ENCODE results near the gene CAPN13.
"Not testable (repeated sequence)": the region's sequence is repeated elsewhere in the genome, so short reads cannot be mapped to it uniquely, and the experiment has no call there.

CAPN13 gene

DNA sequence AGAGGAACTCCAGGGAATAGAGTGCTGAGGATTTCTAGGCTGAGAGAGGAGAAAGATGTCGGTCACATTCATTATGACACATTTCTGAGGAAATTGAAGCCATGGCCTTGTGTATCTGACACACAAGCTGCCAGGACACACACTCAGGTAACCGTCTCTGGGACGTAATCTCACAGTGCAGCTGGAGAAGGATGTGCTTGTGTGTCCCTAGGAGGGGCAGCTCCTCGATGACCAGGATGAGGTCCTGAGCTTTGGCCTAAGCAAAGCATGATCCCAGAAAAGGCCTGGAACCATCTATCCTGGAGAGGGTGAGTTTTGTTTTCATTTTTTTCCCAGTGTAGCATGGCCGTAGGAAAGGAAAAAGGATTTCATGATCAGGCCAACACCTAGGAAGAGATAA is 102.2 kb downstream of the CAPN13 start:
- no peak for DNase-seq (ENCODE audit: low read depth)

DNA sequence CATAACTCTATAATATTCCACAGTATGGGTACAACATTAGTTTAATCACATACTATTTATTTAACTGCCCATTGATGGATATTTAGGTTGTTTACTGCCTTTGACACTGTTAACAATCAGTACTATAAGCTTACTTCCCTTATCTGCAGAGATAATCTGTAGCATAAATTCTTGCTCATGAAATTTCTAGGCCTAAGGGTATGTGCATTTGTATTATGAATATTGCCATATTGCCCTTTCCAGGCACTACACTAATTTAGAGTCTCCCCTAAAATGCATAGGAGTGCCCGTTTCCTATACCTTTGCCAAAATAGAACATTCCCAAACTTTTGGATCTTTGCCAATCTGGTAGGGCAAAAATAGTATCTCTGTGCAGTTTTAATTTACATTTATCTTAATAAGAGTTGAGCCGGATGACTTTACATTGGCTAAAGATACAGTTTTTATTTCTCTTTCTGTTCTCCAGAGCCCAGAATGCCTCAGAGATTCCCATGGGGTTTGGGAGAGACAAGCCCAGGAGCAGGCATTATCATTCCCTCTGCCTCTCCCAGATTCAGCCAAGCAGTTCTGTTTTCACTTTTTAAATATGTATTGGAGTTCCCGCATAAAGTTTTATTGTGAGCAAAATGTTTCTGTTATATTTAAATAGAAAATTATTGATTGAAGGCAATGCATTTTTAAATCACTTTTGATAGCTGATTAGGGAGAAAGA is 102.8 kb downstream of the CAPN13 start:
- no peak for DNase-seq (ENCODE audit: low read depth)

DNA sequence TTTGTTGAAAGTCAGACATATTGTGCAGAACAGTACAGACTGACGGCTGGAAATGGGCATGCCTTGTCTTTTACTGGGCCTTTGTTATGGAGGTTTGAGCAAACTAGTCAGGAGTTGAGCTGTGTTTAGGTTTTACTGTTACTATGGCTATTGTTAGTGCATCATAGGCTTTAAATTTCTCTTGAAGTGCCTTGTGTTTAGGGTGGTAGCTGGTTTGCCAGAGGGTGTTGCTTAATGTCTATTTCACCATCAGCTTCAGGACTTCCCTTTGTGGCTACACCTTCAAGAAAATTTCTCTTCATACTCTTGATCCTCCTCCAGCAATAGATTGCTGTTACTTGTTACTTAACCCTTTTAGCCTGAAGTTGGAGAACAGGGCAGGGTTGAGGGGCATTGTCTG is 104.6 kb downstream of the CAPN13 start:
- DNase-seq (ENCODE audit: low read depth) = no peak

DNA sequence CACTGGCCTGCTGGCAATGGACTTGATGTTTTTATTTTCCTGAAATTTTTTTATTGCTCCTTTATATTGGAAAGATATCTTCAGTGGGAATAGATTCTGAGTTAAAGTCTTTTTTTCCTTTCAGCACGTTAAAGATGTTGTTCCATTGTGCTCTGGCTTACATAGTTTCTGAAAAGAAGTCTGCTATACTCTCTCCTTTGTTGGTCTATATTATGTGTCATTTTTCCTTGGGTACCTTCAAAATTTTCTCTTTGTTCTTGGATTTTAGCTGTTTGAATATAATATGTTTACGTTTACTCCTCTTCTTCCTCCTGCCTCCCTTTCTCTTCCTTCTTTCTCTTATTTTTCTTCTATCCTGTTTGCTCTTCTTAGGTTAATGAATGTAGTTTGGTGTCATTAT is 105.5 kb downstream of the CAPN13 start:
- no peak for DNase-seq (ENCODE audit: low read depth)

DNA sequence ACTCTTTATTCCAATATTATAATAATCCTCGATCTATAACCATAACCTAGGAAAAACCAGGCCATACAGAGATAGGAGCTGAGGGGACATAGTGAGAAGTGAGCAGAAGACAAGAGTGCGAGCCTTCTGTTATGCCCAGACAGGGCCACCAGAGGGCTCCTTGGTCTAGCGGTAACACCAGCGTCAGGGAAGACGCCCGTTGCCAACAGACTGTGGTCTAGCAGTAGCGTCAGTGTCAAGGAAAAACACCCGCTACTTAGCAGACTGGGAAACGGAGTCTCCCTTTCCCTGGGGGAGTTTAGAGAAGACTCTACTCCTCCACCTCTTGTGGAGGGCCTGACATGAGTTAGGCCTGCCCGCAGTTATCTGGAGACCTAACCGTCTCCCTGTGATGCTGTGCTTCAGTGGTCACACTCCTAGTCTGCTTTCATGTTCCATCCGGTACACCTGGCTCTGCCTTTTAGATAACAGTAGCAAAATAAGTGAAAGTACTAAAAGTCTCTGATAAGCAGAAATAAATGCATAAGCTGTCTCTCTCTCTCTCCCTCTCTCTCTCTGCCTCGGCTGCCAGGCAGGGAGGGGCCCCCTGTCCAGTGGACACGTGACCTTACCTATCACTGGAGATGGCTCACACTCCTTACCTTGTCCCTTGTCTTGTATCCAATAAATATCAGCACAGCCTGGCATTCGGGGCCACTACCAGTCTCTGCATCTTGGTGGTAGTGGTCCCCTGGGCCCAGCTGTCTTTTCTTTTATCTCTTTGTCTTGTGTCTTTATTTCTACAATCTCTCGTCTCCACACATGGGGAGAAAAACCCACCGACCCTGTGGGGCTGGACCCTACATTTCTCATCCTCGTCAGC is 109.8 kb downstream of the CAPN13 start:
- not testable (repeated sequence) for DNase-seq (ENCODE audit: low read depth)

DNA sequence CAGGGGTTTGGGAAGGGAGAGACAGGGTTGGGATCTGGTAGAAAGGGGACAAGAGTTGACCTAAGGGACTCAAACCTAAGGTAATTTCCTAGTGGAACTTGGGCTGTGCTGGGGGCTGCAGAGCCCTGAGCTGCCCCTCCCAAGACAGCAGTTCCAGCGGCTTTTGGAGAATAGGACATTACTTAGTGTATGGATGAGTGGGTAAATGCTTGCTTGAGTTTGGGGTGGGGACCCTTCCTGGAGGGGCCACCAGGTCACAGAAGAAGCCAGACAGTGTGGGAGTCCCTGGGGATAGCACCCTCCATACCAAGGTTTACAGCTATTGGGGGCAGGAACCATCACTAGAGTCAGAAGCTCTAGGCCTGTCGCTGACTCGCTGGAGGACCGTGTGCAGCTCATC is 111.5 kb downstream of the CAPN13 start:
- DNase-seq (ENCODE audit: low read depth) = no peak

DNA sequence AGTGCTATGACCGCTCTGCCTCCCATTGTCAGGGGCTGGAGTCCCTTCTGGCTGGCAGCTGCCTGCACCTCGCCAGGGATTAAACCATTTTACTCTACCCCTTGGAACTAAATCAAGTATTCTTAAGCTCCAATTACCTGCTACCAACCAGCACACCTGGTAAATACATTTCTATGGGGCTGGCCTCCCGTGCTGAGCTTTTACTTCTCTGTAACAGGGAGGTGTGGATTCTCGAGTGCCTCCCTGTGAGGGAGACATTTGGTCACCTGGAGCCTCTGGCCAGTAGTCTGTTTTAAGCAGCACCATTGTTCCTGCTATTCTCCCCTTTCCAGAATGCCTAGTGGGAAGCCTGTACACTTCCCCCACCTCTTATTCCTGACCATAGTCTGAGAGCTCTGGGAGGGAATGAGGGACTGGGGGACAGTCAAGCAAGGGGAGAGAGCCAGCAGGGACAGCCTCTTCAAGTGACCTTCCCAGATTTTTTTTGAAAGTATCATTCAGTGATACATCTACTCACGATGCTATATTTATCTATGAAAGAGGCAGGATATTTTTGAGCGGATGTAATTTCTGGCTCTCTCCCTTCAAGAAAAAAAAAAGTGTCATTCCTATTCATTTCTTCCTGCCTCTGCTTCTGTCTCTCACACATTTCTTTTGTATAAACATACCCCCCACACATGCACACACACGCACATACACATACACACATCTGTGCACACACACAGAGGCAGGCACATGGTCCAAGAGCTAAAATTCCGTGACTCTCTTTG is 112.8 kb downstream of the CAPN13 start:
- DNase-seq (ENCODE audit: low read depth) = no peak

DNA sequence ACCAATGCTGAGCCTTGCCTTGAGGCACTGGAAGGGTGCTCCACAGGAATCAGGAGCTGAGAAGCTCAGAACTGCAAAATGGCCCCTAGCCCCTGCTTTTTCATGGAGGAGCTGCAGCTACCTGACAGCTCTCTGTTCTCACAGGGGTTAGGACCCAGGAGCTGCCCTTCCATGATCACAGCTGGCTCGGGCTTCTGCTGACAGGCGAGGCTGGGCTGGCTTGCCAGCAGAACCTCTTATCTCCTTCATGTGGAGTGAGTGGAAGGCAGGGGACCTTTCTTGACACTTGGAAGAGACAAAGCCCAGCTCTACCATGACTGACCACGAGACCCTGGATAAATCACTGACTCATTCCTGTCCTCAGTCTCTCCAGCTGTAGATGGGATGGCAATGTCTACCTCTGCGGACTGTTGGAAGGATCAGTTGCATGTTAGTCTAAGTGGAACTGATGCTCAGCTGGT is 113.4 kb downstream of the CAPN13 start:
- DNase-seq (ENCODE audit: low read depth) = no peak

DNA sequence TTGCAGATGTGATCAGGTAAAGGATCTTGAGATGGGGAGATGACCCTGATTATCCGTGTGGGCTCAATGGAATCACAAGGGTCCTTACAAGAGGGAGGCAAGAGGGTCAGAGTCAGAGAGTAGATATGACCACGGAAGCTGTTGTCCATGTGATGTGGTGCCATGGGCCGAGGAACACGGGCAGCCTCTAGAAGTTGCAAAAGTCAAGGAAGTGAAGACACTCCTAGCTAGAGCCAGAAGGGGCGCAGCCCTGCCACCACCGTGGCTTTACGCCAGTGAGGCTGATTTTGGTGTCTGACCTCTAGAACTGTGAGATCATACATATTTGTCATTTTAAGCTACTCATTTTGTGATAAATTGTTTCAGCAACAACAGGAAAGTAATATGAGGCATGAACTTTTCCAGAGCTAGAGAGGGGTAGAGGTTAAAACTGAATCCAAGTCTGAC is 114.4 kb downstream of the CAPN13 start:
- no peak for DNase-seq (ENCODE audit: low read depth)

DNA sequence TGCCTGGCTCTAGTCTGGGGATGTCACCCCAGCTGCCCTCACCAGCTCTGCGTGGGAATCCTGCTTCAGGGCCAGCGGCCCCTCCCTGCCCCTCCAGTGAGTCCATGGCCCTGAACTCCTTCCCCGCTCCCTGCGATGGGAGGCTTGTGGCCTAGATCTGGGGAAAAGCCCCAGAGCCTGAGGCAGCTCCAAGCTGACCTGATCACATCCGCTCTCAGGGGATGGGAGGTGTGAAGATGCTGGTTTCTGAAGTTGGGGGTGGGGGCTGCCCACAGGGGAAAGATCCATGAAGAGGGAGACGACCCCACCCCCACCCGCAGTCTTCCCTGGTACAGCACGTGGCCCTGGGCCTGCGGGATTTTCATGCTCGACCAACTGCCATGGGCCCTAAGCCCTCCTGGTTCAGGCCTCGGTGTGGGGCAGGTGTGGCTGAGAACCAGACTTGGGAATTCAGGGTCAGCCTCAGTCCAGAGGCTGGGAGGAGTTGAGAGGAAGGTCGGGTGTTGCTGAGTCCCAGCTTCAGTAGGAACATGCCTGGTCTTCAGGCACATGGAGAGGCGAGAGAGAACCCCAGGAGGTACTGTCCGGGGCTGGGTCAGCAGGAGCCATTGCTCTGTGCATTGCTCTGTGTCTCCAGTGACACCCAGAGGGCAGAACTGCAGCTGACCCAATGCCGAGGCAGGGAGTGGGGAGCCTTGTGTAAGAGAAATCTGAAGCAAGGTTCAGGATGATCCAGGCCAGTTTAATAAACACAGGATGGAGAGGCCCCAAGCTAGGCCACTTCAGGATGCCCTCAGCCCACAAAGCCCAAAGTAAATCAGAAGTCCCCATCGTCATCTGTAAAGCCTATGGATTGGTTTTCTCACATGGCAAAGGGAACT is 115.1 kb downstream of the CAPN13 start:
- DNase-seq (ENCODE audit: low read depth) = no peak

DNA sequence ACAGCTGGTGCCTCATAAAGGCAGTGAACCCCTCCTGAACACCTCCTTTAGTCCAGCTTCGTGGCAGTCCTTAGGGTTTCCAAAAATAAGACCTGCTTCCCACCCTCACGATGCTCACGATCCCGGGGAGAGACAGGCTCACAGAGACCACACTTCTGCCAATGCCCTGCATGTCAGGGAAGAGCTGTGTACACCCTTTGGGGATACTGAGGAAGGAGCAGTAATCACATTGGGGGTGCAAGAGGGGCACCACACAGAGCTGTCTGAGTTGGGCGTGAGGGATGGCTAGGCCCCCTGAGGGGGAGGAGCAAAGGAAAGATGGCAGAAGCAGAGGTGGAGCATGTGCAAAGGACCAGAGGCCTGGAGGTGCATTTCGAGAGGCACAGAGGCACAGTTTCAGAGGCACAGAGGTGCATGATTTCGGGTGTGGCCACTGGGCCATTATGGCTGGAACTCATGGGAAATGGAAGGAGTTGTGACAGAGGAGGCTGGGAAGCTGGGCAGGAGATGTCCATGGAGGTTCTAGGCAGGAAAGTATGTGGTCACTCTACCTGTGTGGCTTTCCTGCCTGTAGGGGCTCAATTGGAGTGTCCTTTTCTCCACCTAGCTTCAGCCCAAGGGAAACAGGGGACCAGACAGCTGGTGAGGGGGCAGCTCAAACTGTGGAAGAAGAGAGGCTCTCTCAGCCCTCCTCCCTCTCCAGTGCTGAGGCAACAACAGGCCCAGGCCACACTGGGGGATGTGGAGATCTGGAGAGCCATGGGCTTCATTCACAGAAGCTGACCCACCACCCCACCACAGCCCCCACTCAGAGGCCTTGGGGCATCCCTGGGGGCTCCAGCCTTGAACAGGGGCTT is 115.9 kb downstream of the CAPN13 start:
- DNase-seq (ENCODE audit: low read depth) = no peak

DNA sequence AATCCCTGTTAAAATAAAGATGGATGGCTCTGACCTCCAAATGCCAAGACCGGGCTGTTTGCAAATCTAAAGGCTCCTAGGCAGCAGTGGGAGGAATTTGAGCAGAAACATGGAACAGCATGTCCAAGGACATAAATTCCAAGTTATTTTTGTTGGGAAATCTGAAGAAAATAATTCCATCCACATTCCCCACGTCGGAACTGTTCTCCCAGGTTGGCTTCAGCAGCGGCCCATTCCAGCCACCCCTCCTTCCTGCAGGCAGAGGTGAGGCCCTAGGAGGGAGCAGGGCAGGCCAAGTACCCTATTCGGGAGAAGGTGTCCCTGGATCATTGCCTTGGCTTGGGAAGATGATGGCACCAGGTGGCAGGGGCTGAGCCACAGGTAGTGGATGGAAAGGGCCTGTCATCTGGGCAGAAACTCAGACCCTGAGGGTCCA is 117.1 kb downstream of the CAPN13 start:
- no peak for DNase-seq (ENCODE audit: low read depth)

DNA sequence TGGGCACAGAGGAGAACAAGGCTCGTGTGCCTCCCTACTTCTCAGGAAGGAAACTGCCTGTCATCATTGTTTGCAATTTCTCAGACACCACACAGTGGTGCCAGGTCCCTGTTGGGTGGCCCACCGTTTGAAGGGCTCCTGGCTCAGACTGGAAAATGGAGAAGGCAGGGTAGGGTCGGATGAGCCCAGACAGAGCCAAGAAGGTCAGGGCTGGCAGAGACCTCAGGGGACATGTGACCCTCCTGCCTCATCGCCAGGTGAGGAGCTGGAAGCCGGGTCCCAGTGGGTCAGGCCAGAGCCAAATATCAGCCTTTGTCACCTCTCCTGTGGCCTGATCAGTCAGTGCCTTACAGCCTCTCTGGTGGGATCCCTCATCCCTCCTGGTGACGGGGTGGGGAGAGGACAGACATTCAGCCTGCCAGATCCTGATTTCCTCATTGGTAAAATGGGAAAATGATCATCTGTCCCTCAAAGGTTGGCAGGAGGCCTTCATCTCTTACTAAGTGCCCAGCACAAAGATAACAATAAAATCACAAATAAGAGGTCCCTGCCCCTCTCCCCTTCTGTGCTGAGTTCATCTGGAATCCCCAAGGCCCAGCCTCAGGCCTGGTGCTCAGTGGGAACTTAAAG is 117.6 kb downstream of the CAPN13 start:
- DNase-seq (ENCODE audit: low read depth) = no peak

DNA sequence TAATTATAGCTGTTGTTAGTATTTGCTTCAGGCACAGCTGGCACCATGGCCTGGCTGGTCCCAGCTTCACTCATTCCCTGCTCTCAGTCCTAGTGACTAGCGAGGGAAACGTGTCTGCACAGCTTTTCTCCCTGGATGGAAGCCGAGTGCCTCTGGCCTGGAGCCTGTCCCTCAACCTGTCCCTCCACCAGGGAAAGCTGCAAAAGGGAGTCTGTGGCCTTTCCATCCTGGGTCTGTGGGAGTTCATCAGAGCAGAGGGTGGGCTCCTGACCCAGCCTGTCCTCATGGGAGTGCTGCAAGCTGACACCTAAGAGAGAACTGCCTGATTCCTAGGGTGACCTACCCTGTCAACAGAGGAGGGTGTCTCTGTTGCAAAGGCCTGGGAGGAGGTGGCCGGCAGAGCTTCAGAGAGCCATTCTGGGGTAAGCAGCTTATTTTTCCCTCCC is 118.3 kb downstream of the CAPN13 start:
- DNase-seq (ENCODE audit: low read depth) = no peak

DNA sequence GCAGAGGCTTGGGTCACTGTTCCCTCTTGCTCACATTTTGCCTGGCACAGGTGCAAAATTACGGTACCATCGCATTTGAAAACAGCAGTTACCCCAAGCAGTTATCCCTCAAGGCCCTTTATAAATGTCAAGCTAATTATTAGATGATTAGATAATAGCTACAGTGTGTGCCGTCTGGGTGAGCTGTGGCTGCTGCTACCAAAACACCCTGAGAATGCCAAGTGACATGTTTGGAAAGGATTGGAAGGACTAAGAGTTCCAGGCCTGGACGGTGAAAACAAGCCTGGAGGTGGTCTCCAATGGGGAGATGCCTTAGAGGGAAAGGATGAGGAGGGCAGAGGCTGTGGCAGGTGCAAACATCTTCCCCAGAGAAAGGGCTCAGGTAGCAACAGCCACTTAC is 120.6 kb downstream of the CAPN13 start:
- DNase-seq (ENCODE audit: low read depth) = no peak

DNA sequence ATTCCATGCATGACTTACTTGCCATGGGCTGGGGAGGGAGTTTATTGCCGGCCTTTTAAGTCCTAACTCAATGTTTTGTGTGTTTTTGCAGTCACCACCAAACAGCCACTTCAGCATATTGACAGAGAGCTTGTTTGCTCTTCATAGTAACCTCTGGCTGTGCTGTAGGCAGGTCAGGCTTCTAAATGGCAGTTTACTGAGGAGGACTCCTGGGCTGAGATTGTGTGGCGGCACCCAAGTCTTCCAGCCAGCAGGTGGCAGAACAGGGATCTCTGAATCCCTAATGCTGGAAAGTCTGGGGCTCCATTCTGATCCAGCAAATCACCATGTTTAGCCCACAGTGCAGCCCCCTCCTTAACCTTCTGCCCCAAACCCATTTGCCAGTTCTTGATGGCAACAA is 121.2 kb downstream of the CAPN13 start:
- no peak for DNase-seq (ENCODE audit: low read depth)

DNA sequence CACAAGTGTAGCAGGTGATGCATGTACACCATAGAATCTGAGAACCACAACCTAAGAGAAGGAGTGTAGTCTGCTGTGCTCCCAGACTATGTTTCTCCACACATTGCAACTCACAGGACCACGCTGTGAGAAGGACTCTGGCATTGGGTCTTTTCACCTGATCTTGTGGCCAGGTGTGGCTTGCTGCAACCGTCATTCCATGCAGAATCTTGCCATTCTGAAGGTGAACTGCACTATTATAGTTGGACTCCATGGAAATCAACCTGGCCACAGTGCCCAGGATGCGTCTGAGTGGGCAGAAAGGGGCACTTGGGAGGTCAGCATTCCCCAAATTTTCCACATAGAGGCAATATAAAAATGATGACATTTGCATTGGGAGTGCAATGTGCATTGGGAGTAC is 122.2 kb downstream of the CAPN13 start:
- no peak for DNase-seq (ENCODE audit: low read depth)

DNA sequence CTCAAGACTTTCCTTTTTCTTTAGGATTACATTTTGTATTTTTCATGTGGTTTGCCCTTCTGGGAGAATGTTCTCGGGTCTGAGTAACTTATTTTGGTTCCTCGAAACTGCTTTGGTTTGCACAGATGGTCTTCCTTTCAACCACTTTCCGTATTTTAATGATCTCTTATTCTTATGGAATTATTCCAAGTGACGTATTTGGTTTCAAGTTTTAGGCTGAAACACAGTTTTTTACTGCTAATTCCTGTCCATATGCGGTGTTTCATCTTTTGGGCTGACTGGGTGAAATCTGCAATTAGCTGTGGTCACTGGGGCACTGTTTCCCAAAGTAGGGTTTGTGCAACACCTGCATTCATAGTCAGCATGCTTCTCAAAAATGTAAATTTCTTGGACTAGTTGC is 122.7 kb downstream of the CAPN13 start:
- no peak for DNase-seq (ENCODE audit: low read depth)

DNA sequence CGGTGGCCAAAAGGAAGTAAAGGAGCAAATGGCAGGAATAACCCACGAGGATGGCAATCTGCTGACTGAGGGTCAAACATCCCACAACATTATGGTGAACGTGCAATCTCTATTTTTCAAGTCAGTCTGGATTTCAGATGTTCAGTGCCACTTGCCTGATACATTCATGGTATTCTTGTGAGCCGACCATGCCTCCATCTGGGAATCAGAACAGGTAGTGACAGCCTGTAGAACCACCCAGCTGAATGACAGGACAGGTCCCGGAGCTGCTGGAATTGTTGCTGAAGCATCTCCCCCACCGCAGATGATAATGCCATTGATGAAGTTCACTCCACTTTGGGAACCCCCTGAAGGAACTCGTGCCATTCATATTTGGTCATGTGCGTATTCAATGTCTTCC is 123.2 kb downstream of the CAPN13 start:
- DNase-seq (ENCODE audit: low read depth) = no peak
